Astrocyte of the cerebellum (primary cell): Measurements from ENCODE around the gene DYRK4.

Experiments used
- DNase-seq: peaks from one replicate; pipeline ENCODE4 v3.0.0-alpha.2; 2011; ENCODE audit warnings: low read depth
- H3K4me3 ChIP-seq: 2 replicates; pipeline ENCODE4 v1.5.1; 2011; ENCODE audit warnings: mild to moderate bottlenecking, low read depth, low read length, moderate library complexity
- CTCF ChIP-seq: IDR thresholded peaks from 2 replicates; pipeline ENCODE4 v1.5.1; 2012; ENCODE audit warnings: low read length, low read depth, moderate library complexity, mild to moderate bottlenecking; ENCODE audit errors: missing control alignments
- in situ Hi-C: cut with HindIII; loops from 2 replicates; pipeline ENCODE4 v1.10.0; 2017; ENCODE audit warnings: low sequenced_read_pairs

The DYRK4 gene

DNA sequence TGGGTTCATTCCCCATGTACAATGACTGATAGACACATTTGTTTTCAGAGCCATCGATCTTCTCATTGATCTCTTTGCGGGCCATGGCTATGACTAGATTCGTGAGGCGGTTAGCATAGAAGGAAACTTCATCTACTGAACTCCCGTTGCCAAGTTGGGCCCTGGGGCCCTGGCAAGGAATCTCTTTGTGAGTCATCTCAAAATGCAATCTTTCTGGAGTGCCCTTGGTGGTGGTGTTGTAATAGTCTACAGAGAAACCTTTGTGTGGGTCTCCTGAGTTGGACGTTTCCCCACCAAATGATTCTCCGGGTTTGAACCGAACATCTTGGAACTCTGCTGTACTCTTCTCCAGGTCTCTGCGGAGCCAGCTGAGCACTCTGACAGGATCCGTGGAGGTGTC, 66.4 kb downstream of the DYRK4 start:
- TF ChIP-seq CTCF: no peak
- no peak overlapping the region for H3K4me3 ChIP-seq
- no peak for DNase-seq
- in situ Hi-C loops: no loop called here

DNA sequence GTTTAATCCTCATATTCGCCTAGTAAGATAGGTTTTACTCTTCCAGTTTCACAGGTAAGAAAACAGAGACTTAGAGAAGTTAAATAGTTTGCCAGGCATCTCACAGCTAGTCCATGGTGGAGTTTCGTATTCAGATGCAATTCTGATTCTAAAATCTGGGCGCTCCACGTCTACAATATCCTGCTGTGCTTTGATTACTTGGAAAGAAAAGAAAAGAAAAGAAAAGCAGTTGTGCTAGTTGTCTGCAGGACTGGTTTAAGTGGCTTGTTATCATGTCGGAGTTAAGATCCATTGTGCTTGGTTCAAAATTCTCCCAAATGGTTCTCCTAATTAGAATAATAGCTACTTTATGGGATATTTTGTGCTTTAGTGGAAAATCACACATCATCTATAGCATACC, 68.3 kb downstream of the DYRK4 start:
- no peak for TF ChIP-seq CTCF
- DNase-seq: no peak
- in situ Hi-C loops: no loop called here
- H3K4me3 ChIP-seq: no peak overlapping the region

- no peak overlapping the region for H3K4me3 ChIP-seq
- TF ChIP-seq CTCF: no peak
- in situ Hi-C loops: no loop called here
- no peak for DNase-seq
These were observed 81.7 kb downstream of the DYRK4 start for GRCh38 chr12:4643747-4644146.

- H3K4me3 ChIP-seq: no peak overlapping the region
- in situ Hi-C loops: no loop called here
- no peak for TF ChIP-seq CTCF
- DNase-seq: no peak
These were observed 83.0 kb downstream of the DYRK4 start for GRCh38 chr12:4645023-4645422.

DNA sequence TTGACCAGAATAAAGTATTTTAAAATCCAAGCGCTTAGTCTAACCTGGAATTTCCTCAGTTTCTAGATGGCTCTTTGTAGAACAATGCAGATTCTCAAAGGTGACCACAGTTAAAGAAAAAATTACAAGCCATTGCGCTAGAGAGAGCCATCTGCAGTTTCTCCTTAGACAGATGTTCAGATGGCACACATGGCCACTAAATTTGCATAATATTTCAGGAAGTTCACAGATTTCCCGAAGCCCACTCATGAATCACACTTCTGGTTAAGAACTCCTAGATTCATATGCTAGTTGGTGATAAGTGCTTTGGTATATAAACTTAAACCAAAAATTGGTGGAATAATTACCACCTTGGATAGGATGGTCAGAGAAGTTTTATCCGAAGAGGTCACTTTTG, 86.1 kb downstream of the DYRK4 start:
- H3K4me3 ChIP-seq: peak overlapping the region; percentile 61
- no peak for DNase-seq
- TF ChIP-seq CTCF: no peak
- in situ Hi-C loops: no loop called here

DNA sequence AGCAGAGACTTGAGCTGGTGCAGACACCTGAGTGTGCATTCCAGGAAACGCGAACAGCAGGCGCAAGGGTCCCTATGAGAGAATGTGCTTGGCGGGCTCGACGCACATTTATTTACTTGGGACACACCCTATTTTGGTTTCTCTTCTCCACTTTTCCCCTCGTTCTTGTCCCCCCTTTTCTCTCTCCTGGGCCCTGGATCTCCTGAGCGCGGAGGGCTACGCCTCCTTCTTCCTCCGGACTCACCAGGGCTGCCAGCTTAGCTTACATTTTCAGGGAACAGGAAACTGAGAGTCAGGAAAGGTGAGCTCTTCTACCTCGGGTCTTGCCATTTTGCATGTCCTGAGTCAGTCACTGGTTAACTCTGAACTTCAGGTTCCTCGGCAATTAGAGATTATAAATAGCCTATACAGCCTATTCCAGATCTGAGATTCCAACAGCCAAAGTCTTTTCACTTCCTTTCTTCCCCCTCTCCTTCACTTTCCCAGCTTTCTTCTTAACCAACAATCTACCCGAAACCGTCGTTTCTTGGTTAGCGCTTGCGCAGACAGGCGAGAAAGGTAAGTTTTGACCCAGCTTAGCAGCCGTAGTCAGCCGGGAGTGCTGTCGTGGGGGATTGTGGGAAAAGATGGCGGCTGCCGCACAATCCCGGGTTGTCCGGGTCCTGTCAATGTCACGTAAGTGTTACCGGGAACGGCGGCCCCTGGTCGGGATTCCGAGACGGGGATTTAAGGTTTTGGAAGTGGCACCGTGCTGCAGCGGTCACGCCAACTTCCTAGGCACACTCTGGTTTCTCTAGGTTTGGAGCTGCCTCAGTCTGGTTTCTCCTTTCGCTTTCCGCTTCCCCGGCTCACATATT, 86.7 kb downstream of the DYRK4 start, which contains the start of the genes AKAP3 and NDUFA9:
TSS of gene AKAP3 (minus strand) at position 551 of the 857 bp plus-strand sequence. CDS start 10,855 bp downstream, outside the sequence.
TSS of gene NDUFA9 (plus strand) at position 614 of the 857 bp plus-strand sequence. CDS start at position 627, 13 bp downstream.
- H3K4me3 ChIP-seq: peak within 1 kb of the TSS; percentile 61
- no peak for TF ChIP-seq CTCF
- in situ Hi-C loops: no loop called here
- peak; percentile 74 for DNase-seq
